ENCODE measurements around the gene WWC1. TPM values are rescaled to one million over a fixed set of nuclear protein-coding genes. Genes with fewer than 3 reads are reported as not detected.

The WWC1 gene
- total and polyA plus RNA-seq, 10 of the 15 experiments (the other 5 are each of a cell fraction or from before 2014, with no cell fraction given), result 0.50 to 7.8 (median 2.5) TPM

DNA sequence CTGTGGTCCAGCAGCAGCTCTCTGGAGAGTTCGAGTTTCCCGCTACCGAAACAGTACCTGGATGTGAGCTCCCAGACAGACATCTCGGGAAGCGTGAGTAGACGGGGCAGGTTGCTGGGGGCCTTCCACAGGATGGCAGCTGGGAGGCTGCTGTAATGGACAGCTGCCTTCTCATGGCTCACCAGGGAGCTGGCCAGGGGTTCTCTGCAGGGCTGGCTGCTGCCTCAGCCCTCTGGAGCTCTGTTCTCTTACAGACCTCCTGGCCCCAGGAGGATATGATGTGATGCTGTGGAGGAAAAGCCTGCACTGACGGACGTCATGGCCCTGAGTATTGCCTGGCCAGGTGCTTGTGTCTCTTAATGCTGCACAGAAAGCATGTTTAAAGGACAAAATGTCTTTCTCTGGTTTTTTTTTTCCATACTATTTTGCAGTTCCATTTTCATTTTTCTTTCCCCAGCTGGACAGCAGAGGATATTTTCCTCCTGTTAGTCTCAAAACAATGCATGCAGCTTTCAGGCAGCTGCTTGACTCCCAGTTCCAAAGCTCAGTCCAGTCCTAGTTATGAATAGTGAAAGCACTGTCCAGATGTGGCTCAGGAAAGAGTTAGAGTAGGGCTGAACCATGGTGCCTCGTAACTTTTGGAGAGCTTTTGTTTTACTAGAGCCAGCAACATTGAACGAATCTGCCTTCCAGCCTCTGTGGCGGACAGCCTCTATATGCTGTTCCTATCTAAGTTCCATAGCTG lies 117.3 kb downstream of the WWC1 start:
- ChIA-PET SMC1A (ENCODE audit: uncharacterized antibody, unreplicated experiment) (no interaction called here), CTCF (no interaction called here), POLR2A (interaction anchor here (0.7 kb wide), 1 partner anchor 91 kb away, joined by 3 read pairs; no protein-coding TSS in a partner anchor), RAD21 (ENCODE audit: unreplicated experiment) (no interaction called here)
- Histone ChIP-seq H3K36me3 (ENCODE audit: control insufficient read depth in 2 of 2, insufficient read depth in 2 of 2, low read length in 1 of 2) (no peaks in the 10 kb centered on the region; a peak in 1 of 4 replicates), H3K79me2 (ENCODE audit: control insufficient read depth, insufficient read depth, low read length) (no peaks in the 10 kb centered on the region), H3K4me2 (ENCODE audit: control insufficient read depth, insufficient read depth) (no peak overlapping the region), H3K27ac (ENCODE audit: control insufficient read depth, insufficient read depth) (no peak overlapping the region), H2AFZ (ENCODE audit: control insufficient read depth, low read depth, low read length) (no peak overlapping the region), H3K27me3 (replicated peaks in 1 of 2; ENCODE audit: control insufficient read depth in 2 of 2, insufficient read depth in 2 of 2, low read length in 1 of 2) (no peaks in the 10 kb centered on the region), H3K9ac (ENCODE audit: control insufficient read depth, insufficient read depth, low read length) (no peak overlapping the region), H3K4me1 (ENCODE audit: control insufficient read depth, insufficient read depth, low read length) (peaks cover 11% of the 10 kb centered on the region), H4K20me1 (ENCODE audit: control insufficient read depth, insufficient read depth) (no peaks in the 10 kb centered on the region), H3K9me3 (replicated peaks; ENCODE audit: control insufficient read depth, insufficient read depth, low read length) (no peaks in the 10 kb centered on the region), H3K4me3 (no peak overlapping the region)
- no TSS peak for BruUV-seq (replicated peaks)
- intact Hi-C loops (cut with micrococcal nuclease; ENCODE audit: unreplicated experiment), result no loop called here
- DNase-seq (ENCODE audit: low read depth, low spot score) (no peak), FAIRE-seq (no peak), ATAC-seq (no peak)
- in situ Hi-C loops (cut with MboI), result no loop called here
- 87% methylated on average over 11 of the region's 11 CpGs for WGBS (ENCODE audit: insufficient coverage, insufficient replicate concordance, low lambda C conversion rate, missing lambda C conversion rate)
- TF ChIP-seq ZBTB4 (CRISPR knock-in tag; IDR thresholded peaks at IDR 0.05), result no peak
